ENCODE data around the gene CD177.
A peak's percentile ranks its signal among the peaks of the same experiment; 100 is the strongest.
"Not testable (repeated sequence)": the region's sequence is repeated elsewhere in the genome, so short reads cannot be mapped to it uniquely, and the experiment has no call there.

The CD177 gene

GRCh38 chr19:43353606-43354304 is at the start of gene CD177:
TSS of gene CD177 (plus strand) at chr19:43353686. CDS start at chr19:43353715, 29 bp downstream.
- no peak for DNase-seq (ENCODE audit: low spot score)

- DNase-seq (ENCODE audit: low spot score): no peak
Measured at GRCh38 chr19:43305642-43306041, 47.8 kb upstream of the CD177 start.

GRCh38 chr19:43306097-43306496 is 47.4 kb upstream of the CD177 start:
- peak; percentile 57 for DNase-seq (ENCODE audit: low spot score)

GRCh38 chr19:43308244-43308815 is 45.2 kb upstream of the CD177 start:
- DNase-seq (ENCODE audit: low spot score): no peak

GRCh38 chr19:43309466-43309865 is 44.0 kb upstream of the CD177 start:
- DNase-seq (ENCODE audit: low spot score): no peak

- no peak for DNase-seq (ENCODE audit: low spot score)
Measured at GRCh38 chr19:43310221-43310620, 43.3 kb upstream of the CD177 start.

GRCh38 chr19:43311256-43311655 is 42.2 kb upstream of the CD177 start:
- no peak for DNase-seq (ENCODE audit: low spot score)

GRCh38 chr19:43311706-43312105 is 41.8 kb upstream of the CD177 start:
- DNase-seq (ENCODE audit: low spot score): no peak

GRCh38 chr19:43313711-43314495 is 39.6 kb upstream of the CD177 start:
- DNase-seq (ENCODE audit: low spot score): no peak

GRCh38 chr19:43315851-43316250 is 37.6 kb upstream of the CD177 start:
- no peak for DNase-seq (ENCODE audit: low spot score)

- peak; percentile 40 for DNase-seq (ENCODE audit: low spot score)
Measured at GRCh38 chr19:43316591-43317319, 36.7 kb upstream of the CD177 start.

GRCh38 chr19:43318203-43318602 is 35.3 kb upstream of the CD177 start:
- DNase-seq (ENCODE audit: low spot score): no peak

- no peak for DNase-seq (ENCODE audit: low spot score)
Measured at GRCh38 chr19:43318796-43319314, 34.6 kb upstream of the CD177 start.

- no peak for DNase-seq (ENCODE audit: low spot score)
Measured at GRCh38 chr19:43320546-43320945, 32.9 kb upstream of the CD177 start.

- not testable (repeated sequence) for DNase-seq (ENCODE audit: low spot score)
Measured at GRCh38 chr19:43326761-43327160, 26.7 kb upstream of the CD177 start.

GRCh38 chr19:43328561-43328960 is 24.9 kb upstream of the CD177 start:
- not testable (repeated sequence) for DNase-seq (ENCODE audit: low spot score)

GRCh38 chr19:43329049-43329448 is 24.4 kb upstream of the CD177 start:
- not testable (repeated sequence) for DNase-seq (ENCODE audit: low spot score)

- DNase-seq (ENCODE audit: low spot score): no peak
Measured at GRCh38 chr19:43329989-43330388, 23.5 kb upstream of the CD177 start.

GRCh38 chr19:43330726-43331434 is 22.6 kb upstream of the CD177 start:
- no peak for DNase-seq (ENCODE audit: low spot score)

- no peak for DNase-seq (ENCODE audit: low spot score)
Measured at GRCh38 chr19:43331435-43332010, 22.0 kb upstream of the CD177 start.

Data from kidney tubule cell (primary cell).